DLD1 (cell line): ENCODE measurements around the gene PEX1.
"Not testable (repeated sequence)": the region's sequence is repeated elsewhere in the genome, so short reads cannot be mapped to it uniquely, and the experiment has no call there.

Source experiments
- in situ Hi-C: cut with HindIII; loops from 2 replicates; pipeline ENCODE4 v1.10.0; 2017; ENCODE audit warnings: low sequenced_read_pairs

PEX1 gene

GRCh38 chr7:92528188-92528957, at the start of gene PEX1, which contains the start of gene RBM48:
Gene PEX1 (minus strand): TSS chr7:92528520. CDS start chr7:92528435, 85 bp downstream.
Gene RBM48 (plus strand): TSS chr7:92528795. CDS start chr7:92528814, 19 bp downstream.
- in situ Hi-C loops: no loop called here

GRCh38 chr7:92576296-92576695, 48.0 kb upstream of the PEX1 start:
- in situ Hi-C loops: no loop called here

DNA sequence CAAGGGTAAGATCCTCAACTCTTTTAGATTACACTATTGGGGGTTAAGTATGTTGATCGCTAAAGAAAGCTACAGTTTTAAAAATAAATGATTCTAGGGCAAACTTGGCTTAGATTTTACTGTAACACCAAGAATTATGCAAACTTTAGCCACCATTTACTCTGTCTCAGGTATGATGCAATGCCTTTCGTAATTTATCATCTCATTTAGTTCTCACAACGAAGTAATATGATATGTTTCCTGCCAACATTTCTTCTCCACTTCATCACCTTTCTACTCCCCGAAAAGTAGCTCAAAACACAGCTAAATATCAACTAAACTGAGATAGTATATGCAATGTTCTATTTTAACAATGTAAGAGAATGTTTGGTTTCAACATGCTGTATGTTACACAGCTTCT, 40.8 kb upstream of the PEX1 start:
- in situ Hi-C loops: no loop called here

DNA sequence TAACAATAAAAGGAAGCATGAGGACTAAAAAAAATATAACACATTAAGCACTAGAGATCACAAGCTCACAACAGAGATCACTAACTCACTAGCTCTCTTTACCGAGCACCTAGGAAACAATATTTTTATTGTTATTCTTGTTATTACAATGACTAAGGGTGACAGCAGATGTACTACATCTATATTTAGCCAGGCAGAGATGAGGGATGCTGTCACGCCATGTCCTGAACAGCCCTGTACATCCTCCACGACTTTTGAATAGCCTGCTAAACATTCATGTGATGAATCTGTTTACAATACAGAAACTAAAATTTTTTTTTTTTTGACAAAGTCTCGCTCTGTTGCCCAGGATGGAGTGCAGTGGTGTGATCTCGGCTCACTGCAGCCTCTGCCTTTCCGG, 39.1 kb upstream of the PEX1 start:
- in situ Hi-C loops: no loop called here

DNA sequence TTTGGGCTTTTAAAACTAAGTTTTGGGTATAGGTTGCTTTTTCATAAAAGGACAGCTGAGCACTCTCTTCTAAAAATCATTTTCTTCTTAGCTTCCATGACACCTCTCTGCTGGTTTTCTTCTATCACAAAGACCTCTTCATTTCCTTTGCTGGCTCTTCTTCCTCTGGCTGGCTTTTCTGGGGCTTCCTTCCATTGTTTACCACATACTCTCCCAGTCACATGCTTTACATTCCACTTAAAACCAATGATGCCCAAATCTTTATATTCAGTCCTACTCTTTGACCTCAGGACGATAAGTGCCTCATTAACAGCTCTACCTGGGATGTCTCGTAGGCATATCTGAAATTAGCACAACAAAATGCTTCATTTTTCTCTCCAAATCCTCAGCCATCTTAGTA, 35.0 kb upstream of the PEX1 start:
- in situ Hi-C loops: no loop called here

- in situ Hi-C loops: no loop called here
These were observed 32.3 kb upstream of the PEX1 start for GRCh38 chr7:92560602-92561001.

GRCh38 chr7:92557808-92558362, 29.6 kb upstream of the PEX1 start:
- in situ Hi-C loops: no loop called here

- in situ Hi-C loops: no loop called here
These were observed 28.9 kb upstream of the PEX1 start for GRCh38 chr7:92557249-92557648.

GRCh38 chr7:92550194-92550593, 21.9 kb upstream of the PEX1 start:
- in situ Hi-C loops: no loop called here

GRCh38 chr7:92547579-92547978, 19.3 kb upstream of the PEX1 start:
- in situ Hi-C loops: no loop called here

DNA sequence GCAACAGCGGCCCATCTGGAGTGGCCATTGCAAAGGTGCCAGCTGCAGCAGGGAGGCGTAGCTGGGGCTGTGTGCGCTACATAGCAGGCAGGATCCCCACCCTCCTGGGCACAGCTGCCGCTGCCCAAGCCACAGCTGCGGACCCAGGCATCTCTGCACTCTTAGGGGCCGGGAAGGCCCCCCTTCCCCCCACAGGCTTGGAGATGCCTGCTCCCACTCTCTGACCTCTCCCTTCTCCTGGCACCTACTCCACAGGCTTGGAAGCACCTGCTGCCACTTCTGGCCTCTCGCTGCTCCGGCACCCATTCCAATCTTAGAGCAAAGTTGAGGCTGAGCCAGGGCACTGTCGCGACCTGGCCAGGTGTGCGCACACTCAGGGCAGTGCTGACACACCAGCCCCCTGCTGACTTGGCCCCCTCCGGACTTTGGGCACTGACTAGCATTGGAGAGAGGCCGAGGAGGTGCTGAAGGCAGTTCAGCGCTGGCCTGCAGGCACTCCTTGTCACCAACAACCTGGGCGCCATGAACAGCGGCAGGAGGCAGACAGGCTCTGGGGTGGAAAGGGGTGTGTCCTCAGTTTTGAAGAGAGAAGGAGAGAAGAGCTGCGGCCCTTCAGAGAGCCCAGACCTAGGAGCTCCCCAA, 18.7 kb upstream of the PEX1 start:
- in situ Hi-C loops: no loop called here

- in situ Hi-C loops: not testable (repeated sequence)
These were observed 16.8 kb upstream of the PEX1 start for GRCh38 chr7:92545116-92545515.

- in situ Hi-C loops: not testable (repeated sequence)
These were observed 15.2 kb upstream of the PEX1 start for GRCh38 chr7:92543542-92543941.

GRCh38 chr7:92534572-92534971, 6.3 kb upstream of the PEX1 start:
- in situ Hi-C loops: no loop called here

DNA sequence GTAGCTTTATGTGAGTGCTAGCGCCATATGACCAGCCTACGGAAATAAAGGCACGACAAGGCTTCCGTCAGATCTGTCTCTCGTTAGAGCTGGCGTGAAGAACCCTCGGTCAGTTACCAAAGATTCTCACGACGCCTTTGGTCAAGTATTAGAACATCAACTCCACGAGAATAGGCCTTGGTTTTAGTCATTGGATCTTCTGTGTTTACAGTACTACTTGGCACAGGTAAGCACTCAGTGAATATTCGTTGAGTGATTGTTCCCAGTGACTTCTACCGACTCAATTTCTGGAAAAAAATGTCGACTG, 591 bp upstream of the PEX1 start:
- in situ Hi-C loops: no loop called here

DNA sequence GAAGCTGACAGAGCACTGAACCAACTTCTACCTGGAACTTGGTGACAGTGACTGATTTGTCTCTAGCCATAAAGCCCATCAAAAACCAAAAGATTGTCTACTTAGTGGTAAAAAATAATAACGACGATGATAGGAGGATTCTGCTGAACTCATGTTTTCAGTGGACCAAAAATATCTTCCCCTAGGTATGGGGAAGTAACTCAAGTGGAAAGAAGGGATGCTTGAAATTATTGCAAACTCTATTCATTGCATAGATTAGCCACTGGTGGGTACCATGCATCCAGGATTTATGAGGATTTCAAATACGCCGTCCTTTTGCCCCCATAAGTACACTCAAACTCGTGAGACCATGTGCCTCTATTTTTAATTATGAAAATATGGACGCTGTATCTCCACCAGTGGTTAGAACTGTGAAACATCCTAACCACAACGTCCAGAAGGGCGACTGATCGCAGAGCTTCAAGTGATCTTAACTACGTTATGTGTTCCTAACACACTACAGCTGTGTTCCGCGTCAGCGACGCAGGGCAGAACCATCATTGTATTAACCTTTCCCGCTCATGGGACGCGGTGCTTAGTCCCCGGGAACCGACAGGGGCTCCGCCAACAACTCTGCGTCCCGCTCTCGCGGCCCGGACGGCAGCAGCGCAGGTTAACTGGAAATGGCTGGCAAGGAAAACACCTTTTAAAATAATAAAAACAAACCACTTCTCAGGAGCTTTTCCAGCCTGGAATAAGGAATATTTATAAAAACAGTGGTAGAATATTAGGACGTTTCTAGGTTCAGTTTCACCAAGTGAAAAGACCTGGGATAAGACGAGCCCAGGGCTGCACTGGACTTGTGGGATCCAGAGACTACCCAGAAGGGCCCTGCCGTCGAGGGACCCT, 776 bp downstream of the PEX1 start:
- in situ Hi-C loops: no loop called here

- in situ Hi-C loops: no loop called here
These were observed 5.2 kb downstream of the PEX1 start for GRCh38 chr7:92523110-92523509.

GRCh38 chr7:92520024-92520423, 8.3 kb downstream of the PEX1 start:
- in situ Hi-C loops: no loop called here

DNA sequence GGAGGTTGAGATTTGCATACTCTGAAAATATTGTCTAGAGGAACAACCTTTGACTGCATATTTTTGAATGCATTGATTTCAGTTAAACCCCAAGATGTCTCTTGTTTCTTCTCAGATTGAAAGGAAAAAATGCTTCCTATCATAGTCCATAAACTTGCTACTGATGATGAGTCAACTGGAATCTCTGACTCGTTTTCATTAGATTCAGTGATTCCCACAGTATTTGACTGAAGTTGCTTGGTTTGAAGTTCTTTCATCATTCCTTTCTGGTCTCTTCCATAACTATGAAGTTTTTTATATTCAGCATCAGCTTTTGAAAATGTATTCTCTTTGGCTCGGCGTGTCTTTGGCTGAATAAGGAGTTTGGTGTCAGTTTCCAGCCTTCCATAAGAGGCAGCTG, 10.7 kb downstream of the PEX1 start:
- in situ Hi-C loops: no loop called here

- in situ Hi-C loops: no loop called here
These were observed 15.0 kb downstream of the PEX1 start for GRCh38 chr7:92513167-92513902.

DNA sequence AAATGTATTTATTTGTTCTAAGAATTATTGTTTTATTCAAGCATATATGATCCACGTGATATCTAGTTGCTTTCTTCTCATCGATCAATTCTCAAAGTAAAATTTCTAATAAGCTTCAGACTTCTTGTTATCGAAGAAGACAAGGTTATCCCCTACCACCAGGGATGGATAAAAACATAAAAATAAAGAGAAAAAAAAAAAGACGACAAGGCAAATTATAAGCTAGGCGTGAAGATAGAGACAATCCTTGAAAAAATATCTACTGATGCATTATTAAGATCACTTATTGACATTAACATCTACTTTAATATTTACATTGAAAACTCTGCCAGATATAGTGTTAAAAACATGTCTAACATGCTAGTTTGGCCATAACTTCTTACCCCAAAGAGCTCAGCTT, 19.4 kb downstream of the PEX1 start:
- in situ Hi-C loops: no loop called here
